HG02852 (cell line): ENCODE data around the gene TUBB4A.
A peak's percentile ranks its signal among the peaks of the same experiment; 100 is the strongest.

ENCODE experiments used
- ATAC-seq: cut with Tn5 transposase; IDR thresholded peaks from one replicate; pipeline ENCODE4 v1.9.1; 2021; ENCODE audit warnings: mild to moderate bottlenecking, moderate library complexity; ENCODE audit not compliant: unreplicated experiment

Gene TUBB4A

GRCh38 chr19:6472713-6473112 is 29.4 kb downstream of the TUBB4A start:
- no peak for ATAC-seq

GRCh38 chr19:6471076-6471475 is 31.0 kb downstream of the TUBB4A start:
- ATAC-seq: no peak

GRCh38 chr19:6470173-6470572 is 31.9 kb downstream of the TUBB4A start:
- no peak for ATAC-seq

- no peak for ATAC-seq
Measured at GRCh38 chr19:6467384-6467783, 34.7 kb downstream of the TUBB4A start.

GRCh38 chr19:6466526-6467248 is 35.4 kb downstream of the TUBB4A start:
- ATAC-seq: no peak

GRCh38 chr19:6465663-6466062 is 36.4 kb downstream of the TUBB4A start:
- no peak for ATAC-seq

- ATAC-seq: no peak
Measured at GRCh38 chr19:6465006-6465405, 37.1 kb downstream of the TUBB4A start.

- no peak for ATAC-seq
Measured at GRCh38 chr19:6464070-6464873, 37.8 kb downstream of the TUBB4A start, which contains the start of gene CRB3. TSS of gene CRB3 (plus strand) at chr19:6464271. CDS start at chr19:6464702, 431 bp downstream.

- ATAC-seq: peak; percentile 73
Measured at GRCh38 chr19:6460099-6460884, 41.8 kb downstream of the TUBB4A start.

GRCh38 chr19:6459262-6460098 is 42.6 kb downstream of the TUBB4A start, which contains the start of gene SLC25A23:
TSS of gene SLC25A23 (minus strand) at chr19:6459792. CDS start at chr19:6459628, 164 bp downstream.
- no peak for ATAC-seq

GRCh38 chr19:6458695-6459261 is 43.3 kb downstream of the TUBB4A start:
- ATAC-seq: no peak

- no peak for ATAC-seq
Measured at GRCh38 chr19:6457958-6458694, 44.0 kb downstream of the TUBB4A start.

- ATAC-seq: no peak
Measured at GRCh38 chr19:6455924-6456323, 46.2 kb downstream of the TUBB4A start.

- ATAC-seq: no peak
Measured at GRCh38 chr19:6453951-6454565, 48.1 kb downstream of the TUBB4A start.

GRCh38 chr19:6452899-6453298 is 49.2 kb downstream of the TUBB4A start:
- ATAC-seq: no peak

GRCh38 chr19:6452223-6452614 is 49.9 kb downstream of the TUBB4A start:
- ATAC-seq: no peak

GRCh38 chr19:6451583-6452222 is 50.4 kb downstream of the TUBB4A start:
- no peak for ATAC-seq

GRCh38 chr19:6450166-6450565 is 51.9 kb downstream of the TUBB4A start:
- no peak for ATAC-seq
